H1 (cell line): ENCODE measurements around the gene B3GALT5. TPM values are rescaled to one million over a fixed set of nuclear protein-coding genes. Genes with fewer than 3 reads are reported as not detected.

ENCODE experiments used
- ATF3 ChIP-seq: IDR thresholded peaks from 2 replicates; pipeline ENCODE4 v1.6.1; 2011; ENCODE audit warnings: low read depth, mild to moderate bottlenecking, low read length; ENCODE audit not compliant: insufficient read depth
- CHD1 ChIP-seq: IDR thresholded peaks from 2 replicates; pipeline ENCODE4 v1.6.1; 2012; ENCODE audit warnings: low read depth, low read length, improper control_type of control experiment
- EGR1 ChIP-seq: IDR thresholded peaks from 2 replicates; pipeline ENCODE4 v1.6.1; 2011; ENCODE audit warnings: low read depth, low read length, borderline replicate concordance
- EP300 ChIP-seq, 2 experiments: IDR thresholded peaks; 1 replicate in 1 of 2; 2 replicates in 1 of 2; pipeline ENCODE4 v1.6.1; 2011 to 2012; ENCODE audit warnings: low read depth in 2 of 2, low read length in 2 of 2, mild to moderate bottlenecking in 2 of 2, borderline replicate concordance in 1 of 2, inconsistent platforms in 1 of 2, moderate library complexity in 1 of 2
- TAF1 ChIP-seq: IDR thresholded peaks from 2 replicates; pipeline ENCODE4 v1.6.1; 2011; ENCODE audit warnings: mild to moderate bottlenecking, low read depth, low read length
- TAF7 ChIP-seq: optimal IDR thresholded peaks from 2 replicates; pipeline ENCODE3; 2011; ENCODE audit warnings: low read depth, mild to moderate bottlenecking, inconsistent platforms, low read length, moderate library complexity, borderline replicate concordance
- USF2 ChIP-seq: IDR thresholded peaks from 2 replicates; pipeline ENCODE4 v1.6.1; 2011; ENCODE audit warnings: low read length, improper control_type of control experiment
- polyA plus RNA-seq, 7 experiments: library from polyadenylated mRNA; depleted of rRNA in 3 of 7; stranded (reverse) in 5 of 7; unstranded in 2 of 7; fragments of >200 nt in 5 of 7; fragments of 200-250 nt in 2 of 7; gene quantifications; 1 replicate in 5 of 7; 2 replicates in 1 of 7; 4 replicates in 1 of 7; pipeline versions ENCODE4 v1.2.1 to v1.2.3, GENCODE V29; 2011 to 2013; ENCODE audit warnings: missing spikeins in 2 of 7, mixed read lengths in 2 of 7
- total RNA-seq: library from RNA; stranded (reverse); fragmentation: NEBNext Ultra II Directional; extraction: Animal tissue kit (Norgen Biotek cat#: 25700); gene quantifications from 2 replicates; pipeline ENCODE4 v1.2.1, GENCODE V29; 2021

The B3GALT5 gene
- total and polyA plus RNA-seq, 2 of the 8 experiments (the other 6 are each of a cell fraction or from before 2014, with no cell fraction given) = 11.9 to 25.1 TPM

- TF ChIP-seq EGR1 = no peak
- no peak for TF ChIP-seq USF2
- no peak for TF ChIP-seq TAF7
- no peak for TF ChIP-seq EP300 (IDR thresholded peaks at IDR 0.05; ENCODE audit: borderline replicate concordance in 1 of 2, low read depth in 2 of 2, low read length in 2 of 2)
- TF ChIP-seq TAF1 = no peak
- TF ChIP-seq ATF3 = no peak
- no peak for TF ChIP-seq CHD1
Observed at GRCh38 chr21:39602076-39602689, 10.6 kb upstream of the B3GALT5 start (continued).
